HCT116 (cell line): Measurements from ENCODE around the gene CES4A. TPM values are rescaled to one million over a fixed set of nuclear protein-coding genes. Genes with fewer than 3 reads are reported as not detected.

ENCODE experiments used
- ATAC-seq: fragments of 200-7000 bp; cut with Tn5 transposase; 2 replicates; pipeline ENCODE4 v1.9.1; 2020; ENCODE audit warnings: mild to moderate bottlenecking, moderate library complexity
- BruUV-seq: library from RNA; stranded (reverse); fragments of 400-500 nt; replicated peaks from 2 replicates; lab custom pipeline; 2021; lab: Mats Ljungman, UMichigan
- CTCF ChIA-PET: fragments of 300-600 bp; sonication (Branson Sonifier 250); formaldehyde crosslinking; loops from one replicate; lab custom pipeline; 2021; ENCODE audit warnings: antibody characterized with exemption; lab: Charles Lee
- POLR2A ChIA-PET: fragments of 300-600, 350-600 bp; sonication (Branson Sonifier 250); formaldehyde crosslinking; loops from one replicate; lab custom pipeline; 2021; ENCODE audit warnings: antibody characterized with exemption; lab: Charles Lee
- RAD21 ChIA-PET, 2 experiments: fragments of 300-600 bp; sonication (Branson Sonifier 250); formaldehyde crosslinking; loops; one replicate each; lab custom pipeline; 2023; ENCODE audit warnings: low total read pairs in 2 of 2; ENCODE audit not compliant: uncharacterized antibody in 2 of 2, unreplicated experiment in 2 of 2, low non-redundant PET in 1 of 2; lab: Charles Lee
- DNase-seq: peaks from one replicate; pipeline ENCODE4 v3.0.0-alpha.2; 2010; ENCODE audit warnings: low read depth, low spot score
- H2AFZ ChIP-seq: fragments of 200-600 bp; shearing (Covaris generic), sonication (generic); 2 replicates; pipeline ENCODE4 v1.6.1; 2017; ENCODE audit warnings: low read depth, mixed run types, mixed read lengths, antibody characterized with exemption, low read length; ENCODE audit not compliant: poor library complexity, severe bottlenecking
- H3K27ac ChIP-seq: 2 replicates; pipeline ENCODE4 v1.5.1; 2012; ENCODE audit warnings: low read depth, low read length
- H3K27me3 ChIP-seq: fragments of 200-600 bp; sonication (generic); 2 replicates; pipeline ENCODE4 v1.6.1; 2016; ENCODE audit warnings: mixed run types, low read length, mixed read lengths; ENCODE audit not compliant: insufficient read depth
- H3K36me3 ChIP-seq, 2 experiments: fragments of 200-500 bp in 1 of 2; fragments of 200-600 bp in 1 of 2; sonication (Bioruptor generic) in 1 of 2; sonication (generic) in 1 of 2; 2 replicates each; pipeline versions ENCODE4 v1.5.1 to v1.6.1; 2014 to 2016; ENCODE audit warnings: low read length in 2 of 2, inconsistent platforms in 1 of 2, mixed read lengths in 1 of 2, mixed run types in 1 of 2; ENCODE audit not compliant: insufficient read depth in 2 of 2, control insufficient read depth in 1 of 2
- H3K4me1 ChIP-seq, 2 experiments: fragments of 200-600 bp in 1 of 2; sonication (generic) in 1 of 2; 2 replicates each; pipeline versions ENCODE4 v1.5.1 to v1.6.1; 2012 to 2017; ENCODE audit warnings: low read length in 2 of 2, inconsistent platforms in 1 of 2, mild to moderate bottlenecking in 1 of 2, mixed read lengths in 1 of 2, mixed run types in 1 of 2, moderate library complexity in 1 of 2; ENCODE audit not compliant: insufficient read depth in 2 of 2, control insufficient read depth in 1 of 2
- H3K4me2 ChIP-seq: fragments of 200-600 bp; sonication (generic); 2 replicates; pipeline ENCODE4 v1.6.1; 2017; ENCODE audit warnings: mixed run types, low read length, mixed read lengths
- H3K4me3 ChIP-seq, 2 experiments: fragments of 200-600 bp in 1 of 2; sonication (generic) in 1 of 2; replicated peaks in 1 of 2; 2 replicates each; pipeline ENCODE4 v1.5.1; 2011 to 2016; ENCODE audit warnings: low read length in 2 of 2, control low read depth in 1 of 2, low read depth in 1 of 2, mild to moderate bottlenecking in 1 of 2, mixed read lengths in 1 of 2, mixed run types in 1 of 2
- H3K79me2 ChIP-seq: fragments of 200-600 bp; sonication (generic); 2 replicates; pipeline ENCODE4 v1.6.1; 2017; ENCODE audit warnings: mild to moderate bottlenecking, mixed run types, low read length, moderate library complexity, mixed read lengths; ENCODE audit not compliant: insufficient read depth
- H3K9ac ChIP-seq: fragments of 200-600 bp; sonication (generic); 2 replicates; pipeline ENCODE4 v1.6.1; 2016; ENCODE audit warnings: low read length, mixed read lengths
- H3K9me2 ChIP-seq: fragments of 200-600 bp; sonication (generic), shearing (Covaris generic); 2 replicates; pipeline ENCODE4 v1.6.1; 2017; ENCODE audit warnings: mixed run types, mild to moderate bottlenecking, moderate library complexity; ENCODE audit not compliant: insufficient read depth
- H3K9me3 ChIP-seq, 2 experiments: fragments of 200-500 bp in 1 of 2; fragments of 200-600 bp in 1 of 2; sonication (Bioruptor generic) in 1 of 2; sonication (generic) in 1 of 2; 2 replicates each; pipeline ENCODE4 v1.6.1; 2014 to 2017; ENCODE audit warnings: low read length in 2 of 2, mixed read lengths in 2 of 2, inconsistent platforms in 1 of 2, low read depth in 1 of 2, mild to moderate bottlenecking in 1 of 2, mixed run types in 1 of 2, moderate library complexity in 1 of 2; ENCODE audit not compliant: control insufficient read depth in 1 of 2, insufficient read depth in 1 of 2
- H4K20me1 ChIP-seq: fragments of 200-600 bp; sonication (generic), shearing (Covaris generic); 2 replicates; pipeline ENCODE4 v1.6.1; 2017; ENCODE audit warnings: mixed run types, mild to moderate bottlenecking, moderate library complexity; ENCODE audit not compliant: insufficient read depth
- SRF ChIP-seq: IDR thresholded peaks from 2 replicates; pipeline ENCODE4 v1.6.1; 2012; ENCODE audit warnings: low read depth
- YY1 ChIP-seq: IDR thresholded peaks from 2 replicates; pipeline ENCODE4 v1.6.1; 2011; ENCODE audit warnings: low read length, low read depth, moderate library complexity, mild to moderate bottlenecking; ENCODE audit not compliant: insufficient replicate concordance; ENCODE audit errors: extremely low read depth
- intact Hi-C: fragments of 100-400 bp; cut with micrococcal nuclease; formaldehyde crosslinking; loops from 2 replicates; pipeline ENCODE4 v1.10.0; 2022
- total RNA-seq: library from RNA; stranded (reverse); gene quantifications from one replicate; pipeline ENCODE4 v1.2.1, GENCODE V29; 2021; ENCODE audit not compliant: unreplicated experiment
- TF ChIP-seq, protein P1 (sequence below): IDR thresholded peaks from 2 replicates; pipeline ENCODE4 v1.6.1; 2011; ENCODE audit warnings: mild to moderate bottlenecking, low read length, moderate library complexity; ENCODE audit not compliant: insufficient replicate concordance; ENCODE audit errors: extremely low read depth
- TF ChIP-seq, protein P2 (sequence below), 3 experiments: fragments of 200-600 bp in 1 of 3; sonication (generic) in 1 of 3; IDR thresholded peaks in 2 of 3; conservative IDR thresholded peaks in 1 of 3; 2 replicates each; pipeline ENCODE4 v1.5.1; 2012 to 2017; ENCODE audit warnings: low read depth in 2 of 3, low read length in 2 of 3, antibody characterized with exemption in 1 of 3, borderline replicate concordance in 1 of 3, control low read depth in 1 of 3, mild to moderate bottlenecking in 1 of 3, mixed read lengths in 1 of 3, mixed run types in 1 of 3, moderate library complexity in 1 of 3; ENCODE audit not compliant: insufficient read depth in 1 of 3

CES4A gene
- total RNA-seq, 1 experiment from 2014 or later, result not detected

DNA sequence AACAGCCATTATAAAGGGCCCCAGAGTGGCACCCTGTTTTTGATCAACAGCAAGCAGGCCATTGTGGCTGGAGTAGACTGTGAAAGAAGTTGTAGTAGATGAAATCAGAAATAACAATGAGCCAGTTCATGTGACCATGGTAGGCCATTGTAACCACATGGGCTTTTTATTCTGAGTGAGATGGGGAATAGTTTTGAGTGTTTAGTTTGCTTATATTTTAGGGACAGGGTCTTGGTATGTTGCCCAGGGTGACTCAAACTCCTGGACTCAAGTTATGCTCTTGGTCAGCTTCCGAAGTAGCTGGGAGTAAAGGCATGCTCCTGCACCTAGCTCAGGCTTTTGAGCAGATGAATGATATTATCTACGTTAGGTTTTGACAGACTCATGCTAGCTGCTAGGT lies 52.5 kb downstream of the CES4A start:
- Histone ChIP-seq H3K36me3 (peaks cover 14 to 28% of the 10 kb centered on the region in 2 experiments; a peak in 3 of 4 replicates), H2AFZ (no peak overlapping the region), H3K27ac (no peak overlapping the region), H3K9me3 (no peaks in the 10 kb centered on the region), H4K20me1 (peaks cover 16% of the 10 kb centered on the region; the same call in 1 of the 2 replicates), H3K9ac (no peak overlapping the region), H3K79me2 (peaks cover 99% of the 10 kb centered on the region), H3K4me3 (no peak overlapping the region), H3K4me1 (no peaks in the 10 kb centered on the region), H3K4me2 (no peak overlapping the region), H3K9me2 (no peaks in the 10 kb centered on the region), H3K27me3 (no peaks in the 10 kb centered on the region)
- intact Hi-C loops, result loop anchor here (2.0 kb wide), 1 partner anchor 14 kb away; no protein-coding TSS in a partner anchor
- BruUV-seq, result no TSS peak
- ChIA-PET CTCF (interaction anchor here (0.6 kb wide), 1 partner anchor 119 kb away, joined by 3 read pairs; the partner anchor contains the start of genes FBXL8 and TRADD), RAD21 (no interaction called here), POLR2A (no interaction called here)
- DNase-seq (no peak), ATAC-seq (no peak)
- TF ChIP-seq, protein P1, sequence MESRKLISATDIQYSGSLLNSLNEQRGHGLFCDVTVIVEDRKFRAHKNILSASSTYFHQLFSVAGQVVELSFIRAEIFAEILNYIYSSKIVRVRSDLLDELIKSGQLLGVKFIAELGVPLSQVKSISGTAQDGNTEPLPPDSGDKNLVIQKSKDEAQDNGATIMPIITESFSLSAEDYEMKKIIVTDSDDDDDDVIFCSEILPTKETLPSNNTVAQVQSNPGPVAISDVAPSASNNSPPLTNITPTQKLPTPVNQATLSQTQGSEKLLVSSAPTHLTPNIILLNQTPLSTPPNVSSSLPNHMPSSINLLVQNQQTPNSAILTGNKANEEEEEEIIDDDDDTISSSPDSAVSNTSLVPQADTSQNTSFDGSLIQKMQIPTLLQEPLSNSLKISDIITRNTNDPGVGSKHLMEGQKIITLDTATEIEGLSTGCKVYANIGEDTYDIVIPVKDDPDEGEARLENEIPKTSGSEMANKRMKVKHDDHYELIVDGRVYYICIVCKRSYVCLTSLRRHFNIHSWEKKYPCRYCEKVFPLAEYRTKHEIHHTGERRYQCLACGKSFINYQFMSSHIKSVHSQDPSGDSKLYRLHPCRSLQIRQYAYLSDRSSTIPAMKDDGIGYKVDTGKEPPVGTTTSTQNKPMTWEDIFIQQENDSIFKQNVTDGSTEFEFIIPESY, result no peak
- TF ChIP-seq YY1, result no peak
- TF ChIP-seq SRF, result no peak
- TF ChIP-seq, protein P2, sequence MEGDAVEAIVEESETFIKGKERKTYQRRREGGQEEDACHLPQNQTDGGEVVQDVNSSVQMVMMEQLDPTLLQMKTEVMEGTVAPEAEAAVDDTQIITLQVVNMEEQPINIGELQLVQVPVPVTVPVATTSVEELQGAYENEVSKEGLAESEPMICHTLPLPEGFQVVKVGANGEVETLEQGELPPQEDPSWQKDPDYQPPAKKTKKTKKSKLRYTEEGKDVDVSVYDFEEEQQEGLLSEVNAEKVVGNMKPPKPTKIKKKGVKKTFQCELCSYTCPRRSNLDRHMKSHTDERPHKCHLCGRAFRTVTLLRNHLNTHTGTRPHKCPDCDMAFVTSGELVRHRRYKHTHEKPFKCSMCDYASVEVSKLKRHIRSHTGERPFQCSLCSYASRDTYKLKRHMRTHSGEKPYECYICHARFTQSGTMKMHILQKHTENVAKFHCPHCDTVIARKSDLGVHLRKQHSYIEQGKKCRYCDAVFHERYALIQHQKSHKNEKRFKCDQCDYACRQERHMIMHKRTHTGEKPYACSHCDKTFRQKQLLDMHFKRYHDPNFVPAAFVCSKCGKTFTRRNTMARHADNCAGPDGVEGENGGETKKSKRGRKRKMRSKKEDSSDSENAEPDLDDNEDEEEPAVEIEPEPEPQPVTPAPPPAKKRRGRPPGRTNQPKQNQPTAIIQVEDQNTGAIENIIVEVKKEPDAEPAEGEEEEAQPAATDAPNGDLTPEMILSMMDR (IDR thresholded peaks at IDR 0.05 in 2 of 3, conservative IDR thresholded peaks at IDR 0.05 in 1 of 3; ENCODE audit: borderline replicate concordance in 1 of 3, insufficient read depth in 1 of 3, low read depth in 2 of 3, low read length in 2 of 3), result no peak
